ENCODE measurements around the gene ITGA1.

DNA sequence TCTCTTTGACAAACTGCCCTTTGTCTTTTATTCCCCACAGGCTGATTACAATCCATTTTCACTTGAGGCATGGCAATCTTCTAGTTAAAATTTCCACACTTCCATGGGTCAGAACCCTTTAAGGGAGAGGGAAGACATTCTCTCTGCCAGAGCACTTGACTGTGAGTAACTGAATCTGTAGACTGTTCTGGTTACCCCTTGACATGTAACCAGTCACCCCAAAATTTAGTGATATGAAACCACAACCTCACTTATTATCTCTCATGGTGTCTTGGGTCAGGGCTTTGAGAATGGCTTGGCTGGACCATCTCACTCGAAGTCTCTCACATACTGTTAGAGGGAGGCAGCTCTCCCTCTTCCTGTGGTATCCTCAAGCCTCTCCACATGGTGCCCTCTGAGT, 215.4 kb downstream of the ITGA1 start:
- TF ChIP-seq, protein P1, sequence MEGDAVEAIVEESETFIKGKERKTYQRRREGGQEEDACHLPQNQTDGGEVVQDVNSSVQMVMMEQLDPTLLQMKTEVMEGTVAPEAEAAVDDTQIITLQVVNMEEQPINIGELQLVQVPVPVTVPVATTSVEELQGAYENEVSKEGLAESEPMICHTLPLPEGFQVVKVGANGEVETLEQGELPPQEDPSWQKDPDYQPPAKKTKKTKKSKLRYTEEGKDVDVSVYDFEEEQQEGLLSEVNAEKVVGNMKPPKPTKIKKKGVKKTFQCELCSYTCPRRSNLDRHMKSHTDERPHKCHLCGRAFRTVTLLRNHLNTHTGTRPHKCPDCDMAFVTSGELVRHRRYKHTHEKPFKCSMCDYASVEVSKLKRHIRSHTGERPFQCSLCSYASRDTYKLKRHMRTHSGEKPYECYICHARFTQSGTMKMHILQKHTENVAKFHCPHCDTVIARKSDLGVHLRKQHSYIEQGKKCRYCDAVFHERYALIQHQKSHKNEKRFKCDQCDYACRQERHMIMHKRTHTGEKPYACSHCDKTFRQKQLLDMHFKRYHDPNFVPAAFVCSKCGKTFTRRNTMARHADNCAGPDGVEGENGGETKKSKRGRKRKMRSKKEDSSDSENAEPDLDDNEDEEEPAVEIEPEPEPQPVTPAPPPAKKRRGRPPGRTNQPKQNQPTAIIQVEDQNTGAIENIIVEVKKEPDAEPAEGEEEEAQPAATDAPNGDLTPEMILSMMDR (IDR thresholded peaks at IDR 0.05) = no peak
- TF ChIP-seq POLR2A (IDR thresholded peaks at IDR 0.05) = no peak
